WTC11 (cell line): Measurements from ENCODE around the gene CNST. TPM values are rescaled to one million over a fixed set of nuclear protein-coding genes. Genes with fewer than 3 reads are reported as not detected.

Experiments
- ATAC-seq: fragments of 200-7000 bp; cut with Tn5 transposase; 2 replicates; pipeline ENCODE4 v1.10.0; 2021; ENCODE audit warnings: mild to moderate bottlenecking, moderate library complexity
- CTCF ChIA-PET: fragments of 300-600 bp; sonication (Branson Sonifier 250); formaldehyde crosslinking; loops from one replicate; lab custom pipeline; 2021; ENCODE audit warnings: antibody characterized with exemption; lab: Charles Lee
- POLR2A ChIA-PET: fragments of 350-600 bp; sonication (Branson Sonifier 250); formaldehyde crosslinking; loops from one replicate; lab custom pipeline; 2021; ENCODE audit warnings: antibody characterized with exemption; lab: Charles Lee
- DNase-seq: peaks from one replicate; pipeline ENCODE4 v3.0.0; 2021; ENCODE audit warnings: low spot score
- H3K27ac Mint-ChIP-seq: 2 replicates; pipeline ENCODE4 v1.8.0; 2021; ENCODE audit warnings: mixed read lengths
- H3K27me3 Mint-ChIP-seq: 2 replicates; pipeline ENCODE4 v1.8.0; 2021; ENCODE audit warnings: low read depth, mild to moderate bottlenecking, moderate library complexity, mixed read lengths
- H3K36me3 Mint-ChIP-seq: 2 replicates; pipeline ENCODE4 v1.8.0; 2021; ENCODE audit warnings: mixed read lengths
- H3K4me1 Mint-ChIP-seq: 2 replicates; pipeline ENCODE4 v1.8.0; 2022; ENCODE audit warnings: mixed read lengths
- H3K4me3 Mint-ChIP-seq: 2 replicates; pipeline ENCODE4 v1.8.0; 2021; ENCODE audit warnings: mild to moderate bottlenecking, moderate library complexity, mixed read lengths
- H3K9me3 Mint-ChIP-seq: 2 replicates; pipeline ENCODE4 v1.8.0; 2021; ENCODE audit warnings: mixed read lengths
- AR ChIP-seq: fragments of 250-450 bp; sonication (Bioruptor Pico); IDR thresholded peaks from 2 replicates; pipeline ENCODE4 v1.9.0; 2021; ENCODE audit warnings: mild to moderate bottlenecking
- CREM ChIP-seq: sonication (generic); formaldehyde crosslinking; IDR thresholded peaks from 2 replicates; pipeline ENCODE4 v1.8.1; 2022; ENCODE audit warnings: mild to moderate bottlenecking, missing genetic modification reagents, moderate library complexity
- E2F4 ChIP-seq: sonication (generic); formaldehyde crosslinking; IDR thresholded peaks from 2 replicates; pipeline ENCODE4 v1.8.1; 2022; ENCODE audit warnings: low read depth, mild to moderate bottlenecking, moderate library complexity, missing genetic modification reagents, borderline replicate concordance
- ESRRA ChIP-seq: sonication (generic); formaldehyde crosslinking; IDR thresholded peaks from 2 replicates; pipeline ENCODE4 v1.8.1; 2022; ENCODE audit warnings: mild to moderate bottlenecking, missing genetic modification reagents, borderline replicate concordance
- ZBTB21 ChIP-seq: sonication (generic); formaldehyde crosslinking; IDR thresholded peaks from 2 replicates; pipeline ENCODE4 v1.8.1; 2023; ENCODE audit warnings: mild to moderate bottlenecking, missing genetic modification reagents, borderline replicate concordance
- ZNF121 ChIP-seq: sonication (generic); formaldehyde crosslinking; IDR thresholded peaks from 2 replicates; pipeline ENCODE4 v1.8.0; 2023; ENCODE audit warnings: missing genetic modification reagents
- total RNA-seq: library from RNA; stranded (reverse); gene quantifications from 3 replicates; pipeline ENCODE4 v1.2.3, GENCODE V29; 2021
- TF ChIP-seq, protein P1 (sequence below): sonication (generic); formaldehyde crosslinking; IDR thresholded peaks from 2 replicates; pipeline ENCODE4 v1.8.1; 2023; ENCODE audit warnings: mild to moderate bottlenecking, missing genetic modification reagents, borderline replicate concordance
- TF ChIP-seq, protein P2 (sequence below): fragments of 200-600 bp; IDR thresholded peaks from 2 replicates; pipeline ENCODE4 v1.8.0; 2022; ENCODE audit warnings: antibody characterized with exemption
- TF ChIP-seq, protein P3 (sequence below): sonication (generic); formaldehyde crosslinking; IDR thresholded peaks from 2 replicates; pipeline ENCODE4 v1.8.1; 2023; ENCODE audit warnings: mild to moderate bottlenecking, missing genetic modification reagents, moderate library complexity
- TF ChIP-seq, protein P4 (sequence below): sonication (generic); formaldehyde crosslinking; IDR thresholded peaks from 2 replicates; pipeline ENCODE4 v1.8.1; 2023; ENCODE audit warnings: mild to moderate bottlenecking, missing genetic modification reagents, moderate library complexity

The CNST gene
- total RNA-seq, 1 experiment from 2014 or later = 18.4 TPM

DNA sequence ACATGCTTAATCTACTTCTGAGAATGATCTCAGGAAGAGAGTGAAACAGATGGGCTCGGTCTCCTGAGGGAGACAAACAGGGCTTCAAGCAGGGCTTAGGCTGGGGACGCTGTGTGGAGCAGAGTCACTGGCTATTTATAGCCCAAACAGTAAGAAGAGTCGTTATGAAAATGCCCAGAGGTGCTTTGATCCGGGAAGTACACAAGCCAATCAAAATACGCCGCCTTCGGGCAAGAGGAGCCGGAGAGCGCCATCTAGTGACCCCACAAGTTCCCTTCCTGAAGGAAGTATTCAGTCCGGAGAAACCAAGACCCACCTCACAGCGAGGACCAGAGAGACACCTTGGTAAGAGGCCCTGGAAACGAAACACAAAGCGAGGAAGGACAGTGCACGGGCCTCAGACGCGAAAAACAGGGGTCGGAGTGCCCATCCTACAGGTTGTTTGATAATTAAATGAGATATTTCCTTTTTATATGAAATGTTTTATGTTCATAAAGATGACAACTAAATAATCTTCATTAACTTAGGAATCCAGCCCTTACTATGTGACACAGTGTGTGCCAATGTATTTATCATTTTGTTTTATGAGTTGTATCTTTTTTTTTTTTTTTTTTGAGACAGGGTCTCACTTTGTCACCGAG is 133.0 kb downstream of the CNST start:
- Mint-ChIP-seq H3K27me3 (peaks cover 13% of the 10 kb centered on the region), H3K4me3 (peak overlapping the region; percentile 48), H3K27ac (no peak overlapping the region)
- DNase-seq = peak; percentile 83
- TF ChIP-seq, protein P1, sequence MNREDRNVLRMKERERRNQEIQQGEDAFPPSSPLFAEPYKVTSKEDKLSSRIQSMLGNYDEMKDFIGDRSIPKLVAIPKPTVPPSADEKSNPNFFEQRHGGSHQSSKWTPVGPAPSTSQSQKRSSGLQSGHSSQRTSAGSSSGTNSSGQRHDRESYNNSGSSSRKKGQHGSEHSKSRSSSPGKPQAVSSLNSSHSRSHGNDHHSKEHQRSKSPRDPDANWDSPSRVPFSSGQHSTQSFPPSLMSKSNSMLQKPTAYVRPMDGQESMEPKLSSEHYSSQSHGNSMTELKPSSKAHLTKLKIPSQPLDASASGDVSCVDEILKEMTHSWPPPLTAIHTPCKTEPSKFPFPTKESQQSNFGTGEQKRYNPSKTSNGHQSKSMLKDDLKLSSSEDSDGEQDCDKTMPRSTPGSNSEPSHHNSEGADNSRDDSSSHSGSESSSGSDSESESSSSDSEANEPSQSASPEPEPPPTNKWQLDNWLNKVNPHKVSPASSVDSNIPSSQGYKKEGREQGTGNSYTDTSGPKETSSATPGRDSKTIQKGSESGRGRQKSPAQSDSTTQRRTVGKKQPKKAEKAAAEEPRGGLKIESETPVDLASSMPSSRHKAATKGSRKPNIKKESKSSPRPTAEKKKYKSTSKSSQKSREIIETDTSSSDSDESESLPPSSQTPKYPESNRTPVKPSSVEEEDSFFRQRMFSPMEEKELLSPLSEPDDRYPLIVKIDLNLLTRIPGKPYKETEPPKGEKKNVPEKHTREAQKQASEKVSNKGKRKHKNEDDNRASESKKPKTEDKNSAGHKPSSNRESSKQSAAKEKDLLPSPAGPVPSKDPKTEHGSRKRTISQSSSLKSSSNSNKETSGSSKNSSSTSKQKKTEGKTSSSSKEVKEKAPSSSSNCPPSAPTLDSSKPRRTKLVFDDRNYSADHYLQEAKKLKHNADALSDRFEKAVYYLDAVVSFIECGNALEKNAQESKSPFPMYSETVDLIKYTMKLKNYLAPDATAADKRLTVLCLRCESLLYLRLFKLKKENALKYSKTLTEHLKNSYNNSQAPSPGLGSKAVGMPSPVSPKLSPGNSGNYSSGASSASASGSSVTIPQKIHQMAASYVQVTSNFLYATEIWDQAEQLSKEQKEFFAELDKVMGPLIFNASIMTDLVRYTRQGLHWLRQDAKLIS (CRISPR knock-in tag) = no peak
- TF ChIP-seq, protein P2, sequence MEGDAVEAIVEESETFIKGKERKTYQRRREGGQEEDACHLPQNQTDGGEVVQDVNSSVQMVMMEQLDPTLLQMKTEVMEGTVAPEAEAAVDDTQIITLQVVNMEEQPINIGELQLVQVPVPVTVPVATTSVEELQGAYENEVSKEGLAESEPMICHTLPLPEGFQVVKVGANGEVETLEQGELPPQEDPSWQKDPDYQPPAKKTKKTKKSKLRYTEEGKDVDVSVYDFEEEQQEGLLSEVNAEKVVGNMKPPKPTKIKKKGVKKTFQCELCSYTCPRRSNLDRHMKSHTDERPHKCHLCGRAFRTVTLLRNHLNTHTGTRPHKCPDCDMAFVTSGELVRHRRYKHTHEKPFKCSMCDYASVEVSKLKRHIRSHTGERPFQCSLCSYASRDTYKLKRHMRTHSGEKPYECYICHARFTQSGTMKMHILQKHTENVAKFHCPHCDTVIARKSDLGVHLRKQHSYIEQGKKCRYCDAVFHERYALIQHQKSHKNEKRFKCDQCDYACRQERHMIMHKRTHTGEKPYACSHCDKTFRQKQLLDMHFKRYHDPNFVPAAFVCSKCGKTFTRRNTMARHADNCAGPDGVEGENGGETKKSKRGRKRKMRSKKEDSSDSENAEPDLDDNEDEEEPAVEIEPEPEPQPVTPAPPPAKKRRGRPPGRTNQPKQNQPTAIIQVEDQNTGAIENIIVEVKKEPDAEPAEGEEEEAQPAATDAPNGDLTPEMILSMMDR = peak; percentile 55; the same call in 1 of the 2 replicates
- TF ChIP-seq, all 79 proteins: peak for 1
- Mint-ChIP-seq H3K4me1 (0 out of 2 replicates have a peak, but pooled peaks cover 3% of the 10 kb centered on the region), H3K36me3 (peaks cover 12% of the 10 kb centered on the region), H3K9me3 (peaks cover 20% of the 10 kb centered on the region)
- POLR2A ChIA-PET = no interaction called here
- CTCF ChIA-PET = interaction anchor here (0.7 kb wide), 1 partner anchor 223 kb away, joined by 3 read pairs; no protein-coding TSS in a partner anchor
- ATAC-seq = peak; percentile 88

DNA sequence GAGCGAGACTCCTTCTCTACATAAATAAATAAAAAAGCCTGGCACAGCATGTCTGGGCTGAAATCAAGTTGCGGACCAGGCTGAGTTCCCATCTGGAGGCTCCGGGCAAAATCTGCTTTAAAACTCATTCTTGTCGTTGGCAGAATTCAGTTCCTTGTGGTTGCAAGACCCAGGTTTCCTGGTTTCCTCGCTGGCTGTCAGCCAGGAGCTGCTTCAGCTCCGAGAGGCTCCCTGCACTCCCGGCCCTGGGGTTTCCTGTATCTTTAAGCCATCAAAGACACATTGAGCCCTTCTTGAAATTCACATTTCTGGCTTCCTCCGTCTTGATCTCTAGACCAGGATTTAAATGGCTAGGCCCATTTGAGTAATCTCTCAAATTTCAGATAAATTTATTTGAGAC is 137.3 kb downstream of the CNST start:
- no peak for ATAC-seq
- H3K27me3 Mint-ChIP-seq = no peaks in the 10 kb centered on the region; the same call in 1 of the 2 replicates
- POLR2A ChIA-PET = interaction anchor here (0.7 kb wide), 1 partner anchor 42 kb away, joined by 4 read pairs; no protein-coding TSS in a partner anchor
- CTCF ChIA-PET = no interaction called here
- H3K36me3 Mint-ChIP-seq = no peaks in the 10 kb centered on the region
- H3K27ac Mint-ChIP-seq = no peak overlapping the region
- H3K4me3 Mint-ChIP-seq = no peak overlapping the region
- TF ChIP-seq, protein P3, sequence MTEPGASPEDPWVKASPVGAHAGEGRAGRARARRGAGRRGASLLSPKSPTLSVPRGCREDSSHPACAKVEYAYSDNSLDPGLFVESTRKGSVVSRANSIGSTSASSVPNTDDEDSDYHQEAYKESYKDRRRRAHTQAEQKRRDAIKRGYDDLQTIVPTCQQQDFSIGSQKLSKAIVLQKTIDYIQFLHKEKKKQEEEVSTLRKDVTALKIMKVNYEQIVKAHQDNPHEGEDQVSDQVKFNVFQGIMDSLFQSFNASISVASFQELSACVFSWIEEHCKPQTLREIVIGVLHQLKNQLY = no peak
- no peak for TF ChIP-seq E2F4 (CRISPR knock-in tag)
- TF ChIP-seq, protein P4, sequence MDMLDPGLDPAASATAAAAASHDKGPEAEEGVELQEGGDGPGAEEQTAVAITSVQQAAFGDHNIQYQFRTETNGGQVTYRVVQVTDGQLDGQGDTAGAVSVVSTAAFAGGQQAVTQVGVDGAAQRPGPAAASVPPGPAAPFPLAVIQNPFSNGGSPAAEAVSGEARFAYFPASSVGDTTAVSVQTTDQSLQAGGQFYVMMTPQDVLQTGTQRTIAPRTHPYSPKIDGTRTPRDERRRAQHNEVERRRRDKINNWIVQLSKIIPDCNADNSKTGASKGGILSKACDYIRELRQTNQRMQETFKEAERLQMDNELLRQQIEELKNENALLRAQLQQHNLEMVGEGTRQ (CRISPR knock-in tag) = no peak
- no peak for TF ChIP-seq AR (CRISPR knock-in tag)
- TF ChIP-seq ZBTB21 = no peak
- TF ChIP-seq ESRRA = no peak
- no peak for TF ChIP-seq CREM (CRISPR knock-in tag)
- TF ChIP-seq ZNF121 (CRISPR knock-in tag) = no peak
- TF ChIP-seq, all 79 proteins: peak for 0
- 0 out of 2 replicates have a peak, but pooled peaks cover 4% of the 10 kb centered on the region for H3K9me3 Mint-ChIP-seq
- DNase-seq = no peak
- no peaks in the 10 kb centered on the region for H3K4me1 Mint-ChIP-seq
